OCI-LY3 (cell line): Measurements from ENCODE around the gene GPSM3.
"Not testable (repeated sequence)": the region's sequence is repeated elsewhere in the genome, so short reads cannot be mapped to it uniquely, and the experiment has no call there.

Experiments used
- H2AFZ ChIP-seq: fragments of 200-600, 300-600 bp; shearing (Covaris generic); 2 replicates; pipeline ENCODE4 v1.6.0; 2014; ENCODE audit warnings: antibody characterized with exemption, low read depth, low read length
- H3K27ac ChIP-seq: fragments of 200-600, 300-600 bp; sonication (generic); 2 replicates; pipeline ENCODE4 v1.5.1; 2014; ENCODE audit warnings: mild to moderate bottlenecking, low read length, moderate library complexity, mixed read lengths
- H3K27me3 ChIP-seq: fragments of 200-600, 300-600 bp; sonication (generic); 2 replicates; pipeline ENCODE4 v1.6.1; 2014; ENCODE audit warnings: low read depth, low read length, mixed read lengths
- H3K36me3 ChIP-seq: fragments of 200-600, 300-600 bp; sonication (generic); replicated peaks from 2 replicates; pipeline ENCODE3; 2014; ENCODE audit warnings: low read depth, low read length, mixed read lengths
- H3K4me1 ChIP-seq: fragments of 300-600, 200-600 bp; sonication (generic); 2 replicates; pipeline ENCODE4 v1.6.1; 2014; ENCODE audit warnings: low read length, mixed read lengths
- H3K4me2 ChIP-seq: fragments of 200-600, 300-600 bp; sonication (generic); 2 replicates; pipeline ENCODE4 v1.6.1; 2014; ENCODE audit warnings: low read length, mixed read lengths
- H3K4me3 ChIP-seq: fragments of 300-600, 200-600 bp; sonication (generic); 2 replicates; pipeline ENCODE4 v1.5.1; 2014; ENCODE audit warnings: antibody characterized with exemption, mild to moderate bottlenecking, low read length, moderate library complexity
- H3K79me2 ChIP-seq: fragments of 300-600, 200-600 bp; shearing (Covaris generic); 2 replicates; pipeline ENCODE4 v1.6.1; 2014; ENCODE audit warnings: mild to moderate bottlenecking, low read length, mixed read lengths
- H3K9ac ChIP-seq: fragments of 300-600, 200-600 bp; shearing (Covaris generic); 2 replicates; pipeline ENCODE4 v1.6.0; 2014; ENCODE audit warnings: mild to moderate bottlenecking, low read length, moderate library complexity
- H3K9me3 ChIP-seq: fragments of 200-600, 300-600 bp; shearing (Covaris generic); 2 replicates; pipeline ENCODE4 v1.6.1; 2014; ENCODE audit warnings: low read length, mixed read lengths; ENCODE audit not compliant: insufficient read depth
- H4K20me1 ChIP-seq: fragments of 200-600, 300-600 bp; sonication (generic); 2 replicates; pipeline ENCODE4 v1.6.1; 2016; ENCODE audit warnings: low read length, mixed read lengths; ENCODE audit not compliant: insufficient read depth
- CTCF ChIP-seq: fragments of 200-600, 300-600 bp; sonication (generic); IDR thresholded peaks from 2 replicates; pipeline ENCODE4 v1.5.1; 2014; ENCODE audit warnings: antibody characterized with exemption, low read length, low read depth
- EZH2phosphoT487 ChIP-seq: fragments of 200-600 bp; shearing (Covaris generic); IDR thresholded peaks from 2 replicates; pipeline ENCODE4 v1.6.1; 2018; ENCODE audit warnings: antibody characterized with exemption, mixed run types, low read depth

Gene GPSM3

GRCh38 chr6:32187009-32187709, 5.3 kb downstream of the GPSM3 start:
- H2AFZ ChIP-seq, result no peak overlapping the region
- no peaks in the 10 kb centered on the region for H4K20me1 ChIP-seq
- H3K4me2 ChIP-seq, result peak overlapping the region; percentile 44
- peaks cover 49% of the 10 kb centered on the region for H3K79me2 ChIP-seq
- 0 out of 2 replicates have a peak overlapping the region, but pooled peaks have one; percentile 4 for H3K9ac ChIP-seq
- H3K36me3 ChIP-seq, result peaks cover 31% of the 10 kb centered on the region
- TF ChIP-seq CTCF, result no peak
- H3K9me3 ChIP-seq, result no peaks in the 10 kb centered on the region
- peak overlapping the region; percentile 76 for H3K27ac ChIP-seq
- H3K4me3 ChIP-seq, result peak overlapping the region; percentile 18; the same call in 1 of the 2 replicates
- H3K4me1 ChIP-seq, result peaks cover 39% of the 10 kb centered on the region
- no peaks in the 10 kb centered on the region for H3K27me3 ChIP-seq

GRCh38 chr6:32186151-32186840, 6.1 kb downstream of the GPSM3 start:
- peaks cover 40% of the 10 kb centered on the region for H3K79me2 ChIP-seq
- H3K9ac ChIP-seq, H3K27me3 ChIP-seq, H4K20me1 ChIP-seq, H2AFZ ChIP-seq, H3K9me3 ChIP-seq, H3K4me3 ChIP-seq: not testable (repeated sequence)
- H3K36me3 ChIP-seq, result peaks cover 31% of the 10 kb centered on the region
- peaks cover 38% of the 10 kb centered on the region for H3K4me1 ChIP-seq
- H3K27ac ChIP-seq, result peak overlapping the region; percentile 76
- peak overlapping the region; percentile 44 for H3K4me2 ChIP-seq

- Histone ChIP-seq H3K4me2 (peak overlapping the region; percentile 28), H3K79me2 (peaks cover 34% of the 10 kb centered on the region), H3K4me1 (peaks cover 33% of the 10 kb centered on the region), H3K36me3 (peaks cover 27% of the 10 kb centered on the region), H3K27ac (peak overlapping the region; percentile 76)
- not testable (repeated sequence) for H2AFZ ChIP-seq, H3K9me3 ChIP-seq, H3K9ac ChIP-seq, H3K4me3 ChIP-seq, H4K20me1 ChIP-seq, H3K27me3 ChIP-seq
Measured at GRCh38 chr6:32185681-32186131, 6.7 kb downstream of the GPSM3 start.

- Histone ChIP-seq H3K79me2 (peaks cover 24% of the 10 kb centered on the region), H3K4me3 (no peak within 1 kb of the TSS), H3K27me3 (no peaks in the 10 kb centered on the region), H3K36me3 (peaks cover 24% of the 10 kb centered on the region), H3K9ac (no peak within 1 kb of the TSS), H2AFZ (no peak within 1 kb of the TSS), H4K20me1 (no peaks in the 10 kb centered on the region), H3K27ac (peak within 1 kb of the TSS; percentile 41; the same call in 1 of the 2 replicates), H3K4me1 (peaks cover 38% of the 10 kb centered on the region), H3K4me2 (0 out of 2 replicates have a peak within 1 kb of the TSS, but pooled peaks have one; percentile 24), H3K9me3 (no peaks in the 10 kb centered on the region)
- TF ChIP-seq EZH2phosphoT487 (no peak), CTCF (no peak)
Measured at GRCh38 chr6:32184084-32184640, 8.3 kb downstream of the GPSM3 start, which contains the start of gene AGER. Gene AGER, minus strand, starts transcription at chr6:32184253. Its CDS starts 31 bp downstream, at chr6:32184222.
